Measurements from ENCODE around the gene NEK1. TPM values are rescaled to one million over a fixed set of nuclear protein-coding genes. Genes with fewer than 3 reads are reported as not detected.
"Not testable (repeated sequence)": the region's sequence is repeated elsewhere in the genome, so short reads cannot be mapped to it uniquely, and the experiment has no call there.

NEK1 gene
- total and polyA plus RNA-seq, 11 donors, result 4.8 to 17.8 (median 12.0) TPM

GRCh38 chr4:169458575-169458974 lies 153.8 kb downstream of the NEK1 start:
- intact Hi-C loops (cut with DNase I), result no loop called here
- no peak for TF ChIP-seq CTCF (IDR thresholded peaks at IDR 0.05)
- TF ChIP-seq POLR2A (IDR thresholded peaks at IDR 0.05), result no peak
- H3K27ac ChIP-seq, result no peak overlapping the region
- no peak for ATAC-seq
- H3K27me3 ChIP-seq, result no peaks in the 10 kb centered on the region
- no peaks in the 10 kb centered on the region for H3K4me1 ChIP-seq
- H3K36me3 ChIP-seq, result peaks cover 0 to 37% (median 8%) of the 10 kb centered on the region in 9 donors
- H3K9me3 ChIP-seq, result peaks cover 0 to 8% (median 0%) of the 10 kb centered on the region in 12 donors
- no peak overlapping the region for H3K4me3 ChIP-seq
- no peak for DNase-seq

DNA sequence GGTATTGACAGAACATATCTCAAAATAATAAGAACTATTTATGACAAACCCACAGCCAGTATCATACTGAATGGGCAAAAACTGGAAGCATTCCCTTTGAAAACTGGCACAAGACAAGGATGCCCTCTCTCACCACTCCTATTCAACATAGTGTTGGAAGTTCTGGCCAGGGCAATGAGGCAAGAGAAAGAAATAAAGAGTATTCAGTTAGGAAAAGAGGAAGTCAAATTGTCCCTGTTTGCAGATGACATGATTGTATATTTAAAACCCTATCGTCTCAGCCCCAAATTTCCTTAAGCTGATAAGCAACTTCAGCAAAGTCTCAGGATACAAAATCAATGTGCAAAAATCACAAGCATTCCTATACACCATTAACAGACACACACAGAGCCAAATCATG lies 159.7 kb downstream of the NEK1 start:
- intact Hi-C loops (cut with DNase I); H3K4me3 ChIP-seq; DNase-seq: not testable (repeated sequence)

DNA sequence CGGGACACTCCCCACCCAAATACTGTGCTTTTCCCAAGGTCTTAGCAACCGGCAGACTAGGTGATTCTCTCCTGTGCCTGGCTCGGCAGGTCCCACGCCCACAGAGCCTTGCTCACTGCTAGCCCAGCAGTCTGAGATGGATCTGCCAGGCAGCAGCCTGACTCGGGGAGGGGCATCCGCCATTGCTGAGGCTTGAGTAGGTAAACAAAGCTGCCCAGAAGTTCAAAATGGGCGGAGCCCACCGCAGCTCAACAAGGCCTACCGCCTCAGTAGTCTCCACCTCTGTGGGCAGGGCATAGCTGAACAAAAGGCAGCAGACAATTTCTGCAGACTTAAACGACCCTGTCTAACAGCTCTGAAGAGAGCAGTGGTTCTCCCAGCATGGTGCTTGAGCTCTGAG lies 163.4 kb downstream of the NEK1 start:
- ATAC-seq; DNase-seq; H3K4me3 ChIP-seq; H3K27me3 ChIP-seq; intact Hi-C loops (cut with DNase I); H3K27ac ChIP-seq; H3K4me1 ChIP-seq: not testable (repeated sequence)
- H3K36me3 ChIP-seq, result peaks cover 0 to 24% (median 6%) of the 10 kb centered on the region in 9 donors
- H3K9me3 ChIP-seq, result peaks cover 0 to 48% (median 8%) of the 10 kb centered on the region in 12 donors
- WGBS, 4 donors, result 86 to 91% (median 90%) methylated on average over 10 of the region's 10 CpGs

More for the DNA sequence above, 159.7 kb downstream of the NEK1 start:
- H3K27ac ChIP-seq, ATAC-seq, H3K27me3 ChIP-seq, H3K36me3 ChIP-seq, H3K4me1 ChIP-seq: not testable (repeated sequence)
- WGBS, 4 donors, result 82 to 97% (median 84%) methylated on average over 1 of the region's 1 CpG
- peaks cover 0 to 22% (median 0%) of the 10 kb centered on the region in 12 donors for H3K9me3 ChIP-seq

DNA sequence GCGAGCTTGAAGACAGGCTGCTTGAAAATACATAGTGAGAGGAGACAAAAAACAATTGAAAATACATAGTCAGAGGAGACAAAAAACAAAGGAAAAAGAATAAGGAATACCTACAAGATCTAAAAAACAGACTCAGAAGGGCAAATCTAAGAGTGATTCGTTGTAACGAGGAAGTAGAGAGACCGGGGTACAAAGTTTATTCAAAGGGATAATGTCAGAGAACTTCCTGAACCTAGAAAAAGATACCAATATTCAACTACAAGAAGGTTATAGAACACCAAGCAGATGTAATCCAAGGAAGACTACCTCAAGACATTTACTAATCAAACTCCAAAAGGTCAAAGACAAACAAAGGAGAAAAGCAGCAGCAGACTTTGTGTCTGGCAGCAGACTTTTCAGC lies 165.6 kb downstream of the NEK1 start:
- 87 to 93% (median 91%) methylated on average over 4 of the region's 4 CpGs for WGBS, 4 donors
- intact Hi-C loops (cut with DNase I), result no loop called here

GRCh38 chr4:169443748-169444147 lies 168.6 kb downstream of the NEK1 start:
- ATAC-seq, result no peak
- WGBS, 4 donors, result 93 to 100% (median 97%) methylated on average over 1 of the region's 1 CpG
- intact Hi-C loops (cut with DNase I), result no loop called here

More for the DNA sequence above, 165.6 kb downstream of the NEK1 start:
- H3K4me3 ChIP-seq, result no peak overlapping the region
- no peaks in the 10 kb centered on the region for H3K27me3 ChIP-seq
- TF ChIP-seq POLR2A (IDR thresholded peaks at IDR 0.05), result no peak
- no peak for TF ChIP-seq CTCF (IDR thresholded peaks at IDR 0.05)
- H3K27ac ChIP-seq, result no peak overlapping the region
- H3K36me3 ChIP-seq, result peaks cover 0 to 21% (median 6%) of the 10 kb centered on the region in 9 donors
- no peaks in the 10 kb centered on the region for H3K4me1 ChIP-seq
- H3K9me3 ChIP-seq, result peaks cover 0 to 61% (median 17%) of the 10 kb centered on the region in 12 donors
- DNase-seq (no peak), ATAC-seq (no peak)

More at GRCh38 chr4:169443748-169444147, 168.6 kb downstream of the NEK1 start:
- H3K27ac ChIP-seq, result no peak overlapping the region
- H3K4me3 ChIP-seq, result no peak overlapping the region
- no peak for TF ChIP-seq CTCF (IDR thresholded peaks at IDR 0.05)
- no peak for TF ChIP-seq POLR2A (IDR thresholded peaks at IDR 0.05)
- H3K4me1 ChIP-seq, result peaks cover 0 to 24% (median 12%) of the 10 kb centered on the region in 12 donors
- H3K36me3 ChIP-seq, result peaks cover 0 to 21% (median 6%) of the 10 kb centered on the region in 9 donors
- no peaks in the 10 kb centered on the region for H3K27me3 ChIP-seq
- H3K9me3 ChIP-seq, result peaks cover 0 to 50% (median 17%) of the 10 kb centered on the region in 12 donors
- no peak for DNase-seq
